OCI-LY1 (cell line): ENCODE measurements around the gene EN1.

Experiments
- EZH2 ChIP-seq: fragments of 200-600 bp; sonication (generic), shearing (Covaris generic); IDR thresholded peaks from 2 replicates; pipeline ENCODE4 v1.8.0; 2017; ENCODE audit warnings: borderline replicate concordance, mixed run types, mild to moderate bottlenecking, antibody characterized with exemption, low read length, moderate library complexity, mixed read lengths
- TF ChIP-seq, protein P1 (sequence below): fragments of 200-600 bp; sonication (generic), shearing (Covaris generic); IDR thresholded peaks from 2 replicates; pipeline ENCODE4 v1.5.1; 2017; ENCODE audit warnings: mild to moderate bottlenecking, antibody characterized with exemption, low read length, moderate library complexity, mixed read lengths

DNA sequence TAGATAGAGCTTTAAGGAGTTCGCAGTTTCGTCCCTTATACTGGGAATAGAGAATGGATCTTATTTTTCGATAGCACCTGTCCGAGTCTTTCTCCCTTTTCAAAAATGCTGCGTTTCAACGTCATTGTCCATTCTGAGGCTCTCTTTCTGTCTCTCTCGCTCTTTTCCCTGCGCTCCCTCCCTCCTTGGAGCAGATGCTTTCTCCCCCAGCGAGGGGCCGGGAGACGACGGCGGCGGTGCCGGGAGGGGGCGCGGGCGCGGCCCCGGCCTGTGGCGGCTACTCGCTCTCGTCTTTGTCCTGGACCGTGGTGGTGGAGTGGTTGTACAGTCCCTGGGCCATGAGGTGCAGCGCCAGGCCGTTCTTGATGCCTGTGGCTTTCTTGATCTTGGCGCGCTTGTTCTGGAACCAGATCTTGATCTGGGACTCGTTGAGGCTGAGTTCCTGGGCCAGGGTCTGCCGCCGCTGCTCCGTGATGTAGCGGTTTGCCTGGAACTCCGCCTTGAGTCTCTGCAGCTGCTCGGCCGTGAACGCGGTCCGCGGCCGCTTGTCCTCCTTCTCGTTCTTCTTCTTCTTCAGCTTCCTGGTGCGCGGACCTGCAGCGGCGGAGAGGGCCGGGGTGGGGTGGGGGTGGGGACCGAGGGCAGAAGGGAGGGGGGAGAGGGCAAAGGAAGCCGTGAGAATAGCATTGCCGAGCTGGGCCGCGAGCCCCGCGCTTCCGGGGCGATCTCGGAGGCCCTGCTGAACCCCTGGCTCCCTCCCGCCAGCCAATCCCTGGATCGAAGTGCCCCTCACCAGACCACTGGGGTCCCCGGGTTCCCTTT lies 4.6 kb downstream of the EN1 start:
- TF ChIP-seq, protein P1, sequence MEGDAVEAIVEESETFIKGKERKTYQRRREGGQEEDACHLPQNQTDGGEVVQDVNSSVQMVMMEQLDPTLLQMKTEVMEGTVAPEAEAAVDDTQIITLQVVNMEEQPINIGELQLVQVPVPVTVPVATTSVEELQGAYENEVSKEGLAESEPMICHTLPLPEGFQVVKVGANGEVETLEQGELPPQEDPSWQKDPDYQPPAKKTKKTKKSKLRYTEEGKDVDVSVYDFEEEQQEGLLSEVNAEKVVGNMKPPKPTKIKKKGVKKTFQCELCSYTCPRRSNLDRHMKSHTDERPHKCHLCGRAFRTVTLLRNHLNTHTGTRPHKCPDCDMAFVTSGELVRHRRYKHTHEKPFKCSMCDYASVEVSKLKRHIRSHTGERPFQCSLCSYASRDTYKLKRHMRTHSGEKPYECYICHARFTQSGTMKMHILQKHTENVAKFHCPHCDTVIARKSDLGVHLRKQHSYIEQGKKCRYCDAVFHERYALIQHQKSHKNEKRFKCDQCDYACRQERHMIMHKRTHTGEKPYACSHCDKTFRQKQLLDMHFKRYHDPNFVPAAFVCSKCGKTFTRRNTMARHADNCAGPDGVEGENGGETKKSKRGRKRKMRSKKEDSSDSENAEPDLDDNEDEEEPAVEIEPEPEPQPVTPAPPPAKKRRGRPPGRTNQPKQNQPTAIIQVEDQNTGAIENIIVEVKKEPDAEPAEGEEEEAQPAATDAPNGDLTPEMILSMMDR: no peak
- no peak for TF ChIP-seq EZH2
